Spleen (tissue), 11 donors: ENCODE results near the gene PLEKHA7. TPM values are rescaled to one million over a fixed set of nuclear protein-coding genes. Genes with fewer than 3 reads are reported as not detected.

Experiments used
- DNase-seq: peaks from one replicate; pipeline ENCODE4 v3.0.0-alpha.2; 2020
- H3K27ac ChIP-seq, 8 donors: fragments of 200-600 bp; sonication (generic) in 7 of 8; 1 replicate in 4 of 8; 2 replicates in 4 of 8; pipeline versions ENCODE4 v1.5.0 to v1.8.0; 2016 to 2021; ENCODE audit warnings: inconsistent platforms in 4 of 8, mild to moderate bottlenecking in 4 of 8, moderate library complexity in 1 of 8
- H3K27me3 ChIP-seq, 7 donors: fragments of 200-600 bp; sonication (generic) in 6 of 7; replicated peaks in 1 of 7; 1 replicate in 4 of 7; 2 replicates in 3 of 7; pipeline versions ENCODE4 v1.5.0 to v1.8.0; 2016 to 2021; ENCODE audit warnings: inconsistent platforms in 3 of 7, mild to moderate bottlenecking in 1 of 7
- H3K36me3 ChIP-seq, 6 donors: fragments of 200-600 bp; sonication (generic) in 5 of 6; 1 replicate in 4 of 6; 2 replicates in 2 of 6; pipeline versions ENCODE4 v1.5.0 to v1.8.0; 2016 to 2021; ENCODE audit warnings: inconsistent platforms in 2 of 6
- H3K4me1 ChIP-seq, 6 donors: fragments of 200-600 bp; sonication (generic) in 5 of 6; 1 replicate in 3 of 6; 2 replicates in 3 of 6; pipeline versions ENCODE4 v1.5.0 to v1.8.0; 2016 to 2021; ENCODE audit warnings: inconsistent platforms in 3 of 6
- H3K4me3 ChIP-seq, 8 donors: fragments of 200-600 bp; sonication (generic) in 7 of 8; 1 replicate in 4 of 8; 2 replicates in 4 of 8; pipeline versions ENCODE4 v1.5.0 to v1.8.0; 2016 to 2021; ENCODE audit warnings: inconsistent platforms in 4 of 8, mild to moderate bottlenecking in 4 of 8, moderate library complexity in 2 of 8
- H3K9me3 ChIP-seq, 8 donors: fragments of 200-600 bp; sonication (generic) in 7 of 8; 1 replicate in 4 of 8; 2 replicates in 4 of 8; pipeline versions ENCODE4 v1.5.0 to v1.8.0; 2016 to 2021; ENCODE audit warnings: inconsistent platforms in 4 of 8
- CTCF ChIP-seq, 11 experiments: fragments of 200-600 bp in 7 of 11; fragments of 450-650 bp in 4 of 11; sonication (generic) in 4 of 11; IDR thresholded peaks in 8 of 11; conservative IDR thresholded peaks in 3 of 11; 1 replicate in 7 of 11; 2 replicates in 4 of 11; pipeline versions ENCODE4 v1.4.0 to v1.8.0; 2016 to 2021; ENCODE audit warnings: antibody characterized with exemption in 11 of 11, inconsistent platforms in 4 of 11, mild to moderate bottlenecking in 1 of 11
- POLR2A ChIP-seq, 3 donors: fragments of 450-650 bp; IDR thresholded peaks; one replicate each; pipeline ENCODE4 v1.5.1; 2017; ENCODE audit warnings: antibody characterized with exemption in 3 of 3, mild to moderate bottlenecking in 1 of 3
- POLR2AphosphoS5 ChIP-seq, 3 donors: sonication (generic); formaldehyde crosslinking; IDR thresholded peaks; one replicate each; pipeline ENCODE4 v1.5.1; 2017; ENCODE audit warnings: antibody characterized with exemption in 3 of 3
- WGBS, 5 donors: extraction: QIAGEN DNeasy Blood & Tissue Kit in 3 of 5; methylation state at CpG; one replicate each; pipeline versions ENCODE4 v1.1.5 to v1.1.7; 2013 to 2018; 5-methylcytosine and 5-hydroxymethylcytosine counted together
- intact Hi-C: fragments of 100-400 bp; cut with DNase I; formaldehyde crosslinking; loops from one replicate; pipeline ENCODE4 v1.15.0; 2023; ENCODE audit warnings: low total_unique reads
- polyA plus RNA-seq, 3 donors: library from polyadenylated mRNA; stranded (reverse); fragments of 200-250 nt; gene quantifications; one replicate each; pipeline ENCODE4 v1.2.1, GENCODE V29; 2013
- total RNA-seq, 7 donors: library from RNA; depleted of rRNA in 3 of 7; stranded (reverse); fragments of >200 nt in 3 of 7; fragmentation: NEBNext Ultra II Directional in 4 of 7; extraction: Animal tissue kit (Norgen Biotek cat#: 25700) in 4 of 7; gene quantifications; one replicate each; pipeline versions ENCODE4 v1.1.0 to v1.2.1, GENCODE V29; 2016 to 2021
- donor health status: healthy with polysubstance abuse.
- donor health status: DM: no; HTN: no; CAD: no; lungs with moderate emphysema.
- donor health status: DM: no; HTN: no; CAD: no.
- donor health status: Bipolar disorder and iron deficiency.
- donor health status: healthy.
- donor health status: DM: no; HTN: no; CAD: no.
- donor health status: DM: yes; HTN: yes; CAD: no.

Gene PLEKHA7
- total and polyA plus RNA-seq, 10 donors = 1.8 to 12.8 (median 5.8) TPM

GRCh38 chr11:16876053-16876752 lies 138.0 kb downstream of the PLEKHA7 start:
- WGBS, 5 donors = 87 to 94% (median 92%) methylated on average over 5 of the region's 5 CpGs
- intact Hi-C loops = no loop called here
- H3K36me3 ChIP-seq = no peaks in the 10 kb centered on the region
- TF ChIP-seq CTCF (IDR thresholded peaks at IDR 0.05 in 8 of 11, conservative IDR thresholded peaks at IDR 0.05 in 3 of 11) (no peak), POLR2AphosphoS5 (IDR thresholded peaks at IDR 0.05) (no peak), POLR2A (IDR thresholded peaks at IDR 0.05) (no peak)
- no peaks in the 10 kb centered on the region for H3K27me3 ChIP-seq
- no peaks in the 10 kb centered on the region for H3K9me3 ChIP-seq
- H3K4me3 ChIP-seq = no peak overlapping the region
- H3K4me1 ChIP-seq = peaks cover 0 to 9% (median 1%) of the 10 kb centered on the region in 6 donors
- H3K27ac ChIP-seq = no peak overlapping the region
- no peak for DNase-seq

GRCh38 chr11:16874275-16874975 lies 139.8 kb downstream of the PLEKHA7 start:
- H3K4me3 ChIP-seq = no peak overlapping the region
- no peaks in the 10 kb centered on the region for H3K9me3 ChIP-seq
- TF ChIP-seq CTCF (IDR thresholded peaks at IDR 0.05 in 8 of 11, conservative IDR thresholded peaks at IDR 0.05 in 3 of 11) (no peak), POLR2A (IDR thresholded peaks at IDR 0.05) (no peak), POLR2AphosphoS5 (IDR thresholded peaks at IDR 0.05) (no peak)
- intact Hi-C loops = no loop called here
- H3K4me1 ChIP-seq = no peaks in the 10 kb centered on the region
- H3K27me3 ChIP-seq = no peaks in the 10 kb centered on the region
- 91 to 97% (median 91%) methylated on average over 4 of the region's 4 CpGs for WGBS, 5 donors
- H3K36me3 ChIP-seq = no peaks in the 10 kb centered on the region
- H3K27ac ChIP-seq = no peak overlapping the region
- DNase-seq = no peak

- Histone ChIP-seq H3K27ac (no peak overlapping the region), H3K36me3 (no peaks in the 10 kb centered on the region), H3K9me3 (no peaks in the 10 kb centered on the region), H3K4me3 (no peak overlapping the region), H3K4me1 (no peaks in the 10 kb centered on the region), H3K27me3 (no peaks in the 10 kb centered on the region)
- TF ChIP-seq POLR2AphosphoS5 (IDR thresholded peaks at IDR 0.05) (no peak), POLR2A (IDR thresholded peaks at IDR 0.05) (no peak), CTCF (IDR thresholded peaks at IDR 0.05 in 8 of 11, conservative IDR thresholded peaks at IDR 0.05 in 3 of 11) (no peak)
- WGBS, 5 donors = 49 to 74% (median 61%) methylated on average over 2 of the region's 2 CpGs
- DNase-seq = no peak
- intact Hi-C loops = no loop called here
These were observed 140.9 kb downstream of the PLEKHA7 start for GRCh38 chr11:16873289-16873688.

- 56 to 83% (median 75%) methylated on average over 5 of the region's 5 CpGs for WGBS, 5 donors
- DNase-seq = no peak
- no peaks in the 10 kb centered on the region for H3K4me1 ChIP-seq
- H3K27me3 ChIP-seq = no peaks in the 10 kb centered on the region
- intact Hi-C loops = no loop called here
- no peaks in the 10 kb centered on the region for H3K36me3 ChIP-seq
- no peaks in the 10 kb centered on the region for H3K9me3 ChIP-seq
- H3K27ac ChIP-seq = no peak overlapping the region
- no peak overlapping the region for H3K4me3 ChIP-seq
- TF ChIP-seq CTCF (IDR thresholded peaks at IDR 0.05 in 8 of 11, conservative IDR thresholded peaks at IDR 0.05 in 3 of 11) (no peak), POLR2A (IDR thresholded peaks at IDR 0.05) (no peak), POLR2AphosphoS5 (IDR thresholded peaks at IDR 0.05) (no peak)
These were observed 142.8 kb downstream of the PLEKHA7 start for GRCh38 chr11:16871368-16871767.
